SK-N-SH (cell line): ENCODE results near the gene CCND1. TPM values are rescaled to one million over a fixed set of nuclear protein-coding genes. Genes with fewer than 3 reads are reported as not detected.
"Not testable (repeated sequence)": the region's sequence is repeated elsewhere in the genome, so short reads cannot be mapped to it uniquely, and the experiment has no call there.

ENCODE experiments used
- CTCF ChIA-PET: fragments of 300-600, 350-600 bp; formaldehyde crosslinking; extraction: SDS; loops from one replicate; lab custom pipeline; 2021; lab: Yijun Ruan, JAX
- POLR2A ChIA-PET: fragments of 350-600 bp; sonication (Branson Sonifier 250); formaldehyde crosslinking; extraction: SDS; loops from one replicate; lab custom pipeline; 2020; ENCODE audit warnings: antibody characterized with exemption, inconsistent platforms; lab: Yijun Ruan, JAX
- DNase-seq: peaks from one replicate; pipeline ENCODE4 v3.0.0; 2012
- H2AFZ ChIP-seq: fragments of 200-600 bp; sonication (generic); 2 replicates; pipeline ENCODE4 v1.8.1; 2016; ENCODE audit warnings: antibody characterized with exemption, mild to moderate bottlenecking, low read depth
- H3F3A ChIP-seq: fragments of 200-600 bp; sonication (generic); replicated peaks from 2 replicates; pipeline ENCODE3; 2016; ENCODE audit warnings: antibody characterized with exemption, mild to moderate bottlenecking; ENCODE audit not compliant: insufficient read depth
- H3K27ac ChIP-seq, 2 experiments: fragments of 200-500 bp in 1 of 2; fragments of 200-600 bp in 1 of 2; sonication (Bioruptor generic) in 1 of 2; sonication (generic), shearing (Covaris generic) in 1 of 2; 2 replicates each; pipeline versions ENCODE4 v1.5.1 to v1.6.1; 2014 to 2016; ENCODE audit warnings: low read depth in 2 of 2, inconsistent platforms in 1 of 2, low read length in 1 of 2, mild to moderate bottlenecking in 1 of 2, mixed read lengths in 1 of 2
- H3K27me3 ChIP-seq: fragments of 200-600 bp; sonication (generic), shearing (Covaris generic); 2 replicates; pipeline ENCODE4 v1.6.1; 2016; ENCODE audit warnings: mixed run types; ENCODE audit not compliant: insufficient read depth
- H3K36me3 ChIP-seq, 2 experiments: fragments of 200-500 bp in 1 of 2; fragments of 200-600 bp in 1 of 2; sonication (Bioruptor generic) in 1 of 2; sonication (generic) in 1 of 2; replicated peaks in 1 of 2; 2 replicates each; pipeline versions ENCODE3 to v1.5.1; 2014 to 2016; ENCODE audit warnings: low read length in 1 of 2, mild to moderate bottlenecking in 1 of 2; ENCODE audit not compliant: insufficient read depth in 2 of 2, control insufficient read depth in 1 of 2
- H3K4me1 ChIP-seq, 2 experiments: fragments of 200-500 bp in 1 of 2; fragments of 200-600 bp in 1 of 2; sonication (Bioruptor generic) in 1 of 2; sonication (generic), shearing (Covaris generic) in 1 of 2; 2 replicates each; pipeline versions ENCODE4 v1.5.1 to v1.6.1; 2014 to 2016; ENCODE audit warnings: low read depth in 1 of 2, low read length in 1 of 2, mixed run types in 1 of 2; ENCODE audit not compliant: insufficient read depth in 2 of 2, control insufficient read depth in 1 of 2
- H3K4me2 ChIP-seq: fragments of 200-600 bp; sonication (generic), shearing (Covaris generic); 2 replicates; pipeline ENCODE4 v1.6.1; 2017; ENCODE audit warnings: mixed run types
- H3K4me3 ChIP-seq, 2 experiments: fragments of 200-500 bp in 1 of 2; fragments of 200-600 bp in 1 of 2; sonication (Bioruptor generic) in 1 of 2; sonication (generic), shearing (Covaris generic) in 1 of 2; 2 replicates each; pipeline versions ENCODE4 v1.5.1 to v1.8.1; 2014 to 2016; ENCODE audit warnings: low read depth in 2 of 2, inconsistent platforms in 1 of 2, low read length in 1 of 2, mild to moderate bottlenecking in 1 of 2, mixed read lengths in 1 of 2, moderate library complexity in 1 of 2
- H3K79me2 ChIP-seq: fragments of 200-600 bp; sonication (generic); 2 replicates; pipeline ENCODE4 v1.8.1; 2017; ENCODE audit warnings: mild to moderate bottlenecking; ENCODE audit not compliant: insufficient read depth
- H3K9ac ChIP-seq: fragments of 200-600 bp; sonication (generic); 2 replicates; pipeline ENCODE4 v1.6.1; 2017; ENCODE audit warnings: mixed run types
- H3K9me2 ChIP-seq: fragments of 200-600 bp; sonication (generic); 2 replicates; pipeline ENCODE4 v1.6.1; 2017; ENCODE audit warnings: mixed run types
- H3K9me3 ChIP-seq: fragments of 200-600 bp; sonication (generic); 2 replicates; pipeline ENCODE4 v1.6.1; 2017; ENCODE audit warnings: mixed run types, mild to moderate bottlenecking, moderate library complexity
- H4K20me1 ChIP-seq: fragments of 200-600 bp; sonication (generic); 2 replicates; pipeline ENCODE4 v1.6.1; 2017; ENCODE audit warnings: mild to moderate bottlenecking, mixed run types; ENCODE audit not compliant: insufficient read depth
- CHD2 ChIP-seq: fragments of 150-350 bp; IDR thresholded peaks from 2 replicates; pipeline ENCODE4 v1.6.1; 2018; ENCODE audit warnings: low read length; ENCODE audit not compliant: partially characterized antibody
- RAD21 ChIP-seq: IDR thresholded peaks from 2 replicates; pipeline ENCODE4 v1.6.1; 2012; ENCODE audit warnings: mild to moderate bottlenecking, low read length
- RCOR1 ChIP-seq: fragments of 150-350 bp; IDR thresholded peaks from 2 replicates; pipeline ENCODE4 v1.6.1; 2017; ENCODE audit warnings: antibody characterized with exemption, low read length
- SMC3 ChIP-seq: IDR thresholded peaks from 2 replicates; pipeline ENCODE4 v1.6.1; 2012; ENCODE audit warnings: low read depth, low read length, improper control_type of control experiment
- TAF1 ChIP-seq: IDR thresholded peaks from 2 replicates; pipeline ENCODE4 v1.6.1; 2012; ENCODE audit warnings: low read depth, mild to moderate bottlenecking, low read length, moderate library complexity, borderline replicate concordance
- TEAD4 ChIP-seq: IDR thresholded peaks from 2 replicates; pipeline ENCODE4 v1.4.0; 2012; ENCODE audit warnings: mild to moderate bottlenecking, borderline replicate concordance; ENCODE audit not compliant: insufficient read depth
- WGBS: methylation state at CpG from one replicate; pipeline ENCODE4 v1.1.6; 2017; ENCODE audit warnings: low lambda C conversion rate; 5-methylcytosine and 5-hydroxymethylcytosine counted together
- polyA plus RNA-seq, 3 experiments: library from polyadenylated mRNA; depleted of rRNA; stranded (reverse); fragments of >200 nt; gene quantifications; 2 replicates each; pipeline ENCODE4 v1.2.3, GENCODE V29; 2012
- TF ChIP-seq, protein P1 (sequence below): fragments of 150-350 bp; IDR thresholded peaks from 2 replicates; pipeline ENCODE4 v1.6.1; 2017; ENCODE audit warnings: antibody characterized with exemption, low read length, low read depth, borderline replicate concordance
- TF ChIP-seq, protein P2 (sequence below): IDR thresholded peaks from 2 replicates; pipeline ENCODE4 v1.6.1; 2012; ENCODE audit warnings: mild to moderate bottlenecking, low read depth, low read length, moderate library complexity
- TF ChIP-seq, protein P3 (sequence below): IDR thresholded peaks from 2 replicates; pipeline ENCODE4 v1.4.0; 2012; ENCODE audit warnings: low read depth, borderline replicate concordance

CCND1 gene
- polyA plus RNA-seq, 1 of the 3 experiments (the other 2 are of a cell fraction) = 242 TPM

DNA sequence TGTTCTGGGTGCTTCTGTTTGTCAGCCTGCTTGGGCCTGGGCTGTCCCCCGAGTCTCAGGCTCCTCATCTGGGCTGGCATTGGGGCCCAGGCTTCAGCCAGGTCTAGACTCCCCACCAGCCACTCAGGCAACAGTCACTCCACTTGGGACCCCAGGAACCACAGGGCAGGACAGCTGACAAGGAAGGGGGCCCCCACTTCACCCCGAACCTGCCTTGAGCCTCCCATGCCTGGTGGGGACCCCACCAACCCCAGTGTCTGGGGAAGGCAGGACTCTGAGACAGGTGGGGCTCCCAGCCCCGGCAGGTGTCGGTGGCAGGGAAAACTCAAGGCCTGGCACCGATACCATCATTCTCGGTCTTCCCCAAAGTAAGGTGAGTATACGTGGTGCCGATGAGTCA, 45.9 kb downstream of the CCND1 start:
- Histone ChIP-seq H3K27me3 (peaks cover 6% of the 10 kb centered on the region; the same call in 1 of the 2 replicates), H3K9me3 (no peaks in the 10 kb centered on the region), H3K4me2 (no peak overlapping the region), H3K9ac (no peak overlapping the region), H3F3A (peaks cover 2% of the 10 kb centered on the region), H2AFZ (no peak overlapping the region), H3K9me2 (no peaks in the 10 kb centered on the region), H3K27ac (no peak overlapping the region), H4K20me1 (no peaks in the 10 kb centered on the region), H3K4me3 (no peak overlapping the region), H3K79me2 (no peaks in the 10 kb centered on the region), H3K36me3 (no peaks in the 10 kb centered on the region), H3K4me1 (no peaks in the 10 kb centered on the region; a peak in 1 of 4 replicates)
- TF ChIP-seq CHD2 = no peak
- 50% methylated on average over 5 of the region's 8 CpGs for WGBS
- ChIA-PET POLR2A (no interaction called here), CTCF (interaction anchor here (0.8 to 4.9 kb wide), 16 partner anchors 9 to 513 kb away, joined by 3 to 55 read pairs (median 6); no protein-coding TSS in a partner anchor)
- no peak for DNase-seq

DNA sequence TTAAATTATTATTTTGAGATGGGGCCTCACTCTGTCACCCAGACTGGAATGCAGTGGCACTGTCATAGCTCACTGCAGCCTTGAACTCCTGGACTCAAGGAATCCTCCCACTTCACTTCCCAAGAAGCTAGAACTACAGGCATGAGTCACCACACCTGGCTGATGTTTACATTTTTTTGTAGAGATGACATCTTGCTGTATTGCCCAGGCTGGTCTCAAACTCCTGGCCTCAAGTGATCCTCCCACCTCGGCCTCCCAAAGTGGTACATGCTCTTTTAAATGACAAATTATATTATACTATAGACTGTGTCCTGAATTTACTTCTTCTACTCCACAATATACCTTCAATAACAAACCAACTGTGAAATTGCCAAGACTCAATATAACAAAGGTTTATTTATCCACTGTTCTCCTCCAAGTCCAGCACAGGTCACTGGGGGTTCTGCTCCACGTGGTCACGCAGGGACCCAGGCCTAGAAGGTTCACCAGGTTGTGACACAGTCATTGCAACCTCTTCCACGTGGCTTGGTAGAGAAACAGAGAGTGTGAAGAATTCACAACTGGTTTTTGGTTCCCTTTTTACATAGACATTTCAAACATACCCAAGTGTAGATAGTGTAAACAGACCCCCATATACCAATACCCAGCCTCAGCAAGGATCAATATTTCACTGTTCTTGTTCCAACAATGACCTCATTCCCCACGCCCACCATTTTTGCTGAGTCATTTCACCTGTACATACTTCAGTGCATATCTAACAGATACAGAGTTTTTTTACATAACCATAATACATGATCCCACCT, 47.2 kb downstream of the CCND1 start:
- H3K4me3 ChIP-seq, POLR2A ChIA-PET, H3K79me2 ChIP-seq, H3K27me3 ChIP-seq, H4K20me1 ChIP-seq, H3K4me2 ChIP-seq, H3K27ac ChIP-seq, H3K36me3 ChIP-seq, H3K9me3 ChIP-seq, CTCF ChIA-PET, DNase-seq, H3F3A ChIP-seq, H3K4me1 ChIP-seq, H3K9ac ChIP-seq, H2AFZ ChIP-seq, H3K9me2 ChIP-seq: not testable (repeated sequence)
- 67% methylated on average over 5 of the region's 5 CpGs for WGBS

DNA sequence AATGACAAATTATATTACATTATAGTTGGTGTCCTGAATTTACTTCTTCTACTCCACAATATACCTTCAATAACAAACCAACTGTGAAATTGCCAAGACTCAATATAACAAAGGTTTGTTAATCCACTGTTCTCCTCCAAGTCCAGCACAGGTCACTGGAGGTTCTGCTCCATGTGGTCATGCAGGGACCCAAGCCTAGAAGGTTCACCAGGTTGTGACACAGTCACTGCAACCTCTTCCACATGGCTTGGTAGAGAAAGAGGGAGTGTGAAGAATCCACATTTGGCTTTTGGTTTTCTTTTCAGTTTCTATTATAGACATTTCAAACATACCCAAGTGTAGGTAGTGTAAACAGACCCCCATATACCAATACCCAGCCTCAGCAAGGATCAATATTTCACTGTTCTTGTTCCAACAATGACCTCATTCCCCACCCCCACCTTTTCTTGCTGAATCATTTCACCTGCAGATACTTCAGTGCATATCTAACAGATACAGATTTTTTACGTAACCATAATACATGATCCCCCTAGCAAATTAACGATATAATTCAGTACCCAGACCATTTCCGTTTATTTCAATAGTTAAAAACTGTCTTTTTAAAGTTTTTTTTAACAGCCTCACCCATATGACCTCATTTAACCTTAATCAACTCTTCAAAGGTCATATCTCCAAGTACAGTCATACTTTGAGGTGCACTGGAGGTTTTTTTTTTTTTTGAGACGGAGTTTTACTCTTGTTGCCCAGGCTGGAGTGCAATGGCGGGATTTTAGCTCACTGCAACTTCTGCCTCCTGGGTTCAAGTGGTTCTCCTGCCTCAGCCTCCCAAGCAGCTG, 48.7 kb downstream of the CCND1 start:
- H2AFZ ChIP-seq = no peak overlapping the region
- H3K9me3 ChIP-seq = no peaks in the 10 kb centered on the region
- H3F3A ChIP-seq = no peaks in the 10 kb centered on the region
- no peak overlapping the region for H3K9ac ChIP-seq
- no peaks in the 10 kb centered on the region for H3K9me2 ChIP-seq
- no peak overlapping the region for H3K4me3 ChIP-seq
- CTCF ChIA-PET = interaction anchor here (2.5 to 2.8 kb wide), 2 partner anchors 15 to 506 kb away, joined by 7 to 14 read pairs; no protein-coding TSS in a partner anchor
- DNase-seq = no peak
- no peaks in the 10 kb centered on the region; a peak in 1 of 4 replicates for H3K4me1 ChIP-seq
- no peaks in the 10 kb centered on the region for H3K36me3 ChIP-seq
- H3K4me2 ChIP-seq = no peak overlapping the region
- H3K27me3 ChIP-seq = peaks cover 6% of the 10 kb centered on the region; the same call in 1 of the 2 replicates
- POLR2A ChIA-PET = no interaction called here
- 77% methylated on average over 5 of the region's 5 CpGs for WGBS
- no peak overlapping the region for H3K27ac ChIP-seq
- no peaks in the 10 kb centered on the region for H4K20me1 ChIP-seq
- H3K79me2 ChIP-seq = no peaks in the 10 kb centered on the region
- TF ChIP-seq TEAD4 (no peak), CHD2 (no peak), RCOR1 (no peak), SMC3 (no peak), RAD21 (no peak), TAF1 (no peak)
- TF ChIP-seq, protein P1, sequence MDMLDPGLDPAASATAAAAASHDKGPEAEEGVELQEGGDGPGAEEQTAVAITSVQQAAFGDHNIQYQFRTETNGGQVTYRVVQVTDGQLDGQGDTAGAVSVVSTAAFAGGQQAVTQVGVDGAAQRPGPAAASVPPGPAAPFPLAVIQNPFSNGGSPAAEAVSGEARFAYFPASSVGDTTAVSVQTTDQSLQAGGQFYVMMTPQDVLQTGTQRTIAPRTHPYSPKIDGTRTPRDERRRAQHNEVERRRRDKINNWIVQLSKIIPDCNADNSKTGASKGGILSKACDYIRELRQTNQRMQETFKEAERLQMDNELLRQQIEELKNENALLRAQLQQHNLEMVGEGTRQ = no peak
- TF ChIP-seq, protein P2, sequence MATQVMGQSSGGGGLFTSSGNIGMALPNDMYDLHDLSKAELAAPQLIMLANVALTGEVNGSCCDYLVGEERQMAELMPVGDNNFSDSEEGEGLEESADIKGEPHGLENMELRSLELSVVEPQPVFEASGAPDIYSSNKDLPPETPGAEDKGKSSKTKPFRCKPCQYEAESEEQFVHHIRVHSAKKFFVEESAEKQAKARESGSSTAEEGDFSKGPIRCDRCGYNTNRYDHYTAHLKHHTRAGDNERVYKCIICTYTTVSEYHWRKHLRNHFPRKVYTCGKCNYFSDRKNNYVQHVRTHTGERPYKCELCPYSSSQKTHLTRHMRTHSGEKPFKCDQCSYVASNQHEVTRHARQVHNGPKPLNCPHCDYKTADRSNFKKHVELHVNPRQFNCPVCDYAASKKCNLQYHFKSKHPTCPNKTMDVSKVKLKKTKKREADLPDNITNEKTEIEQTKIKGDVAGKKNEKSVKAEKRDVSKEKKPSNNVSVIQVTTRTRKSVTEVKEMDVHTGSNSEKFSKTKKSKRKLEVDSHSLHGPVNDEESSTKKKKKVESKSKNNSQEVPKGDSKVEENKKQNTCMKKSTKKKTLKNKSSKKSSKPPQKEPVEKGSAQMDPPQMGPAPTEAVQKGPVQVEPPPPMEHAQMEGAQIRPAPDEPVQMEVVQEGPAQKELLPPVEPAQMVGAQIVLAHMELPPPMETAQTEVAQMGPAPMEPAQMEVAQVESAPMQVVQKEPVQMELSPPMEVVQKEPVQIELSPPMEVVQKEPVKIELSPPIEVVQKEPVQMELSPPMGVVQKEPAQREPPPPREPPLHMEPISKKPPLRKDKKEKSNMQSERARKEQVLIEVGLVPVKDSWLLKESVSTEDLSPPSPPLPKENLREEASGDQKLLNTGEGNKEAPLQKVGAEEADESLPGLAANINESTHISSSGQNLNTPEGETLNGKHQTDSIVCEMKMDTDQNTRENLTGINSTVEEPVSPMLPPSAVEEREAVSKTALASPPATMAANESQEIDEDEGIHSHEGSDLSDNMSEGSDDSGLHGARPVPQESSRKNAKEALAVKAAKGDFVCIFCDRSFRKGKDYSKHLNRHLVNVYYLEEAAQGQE = no peak
- TF ChIP-seq, protein P3, sequence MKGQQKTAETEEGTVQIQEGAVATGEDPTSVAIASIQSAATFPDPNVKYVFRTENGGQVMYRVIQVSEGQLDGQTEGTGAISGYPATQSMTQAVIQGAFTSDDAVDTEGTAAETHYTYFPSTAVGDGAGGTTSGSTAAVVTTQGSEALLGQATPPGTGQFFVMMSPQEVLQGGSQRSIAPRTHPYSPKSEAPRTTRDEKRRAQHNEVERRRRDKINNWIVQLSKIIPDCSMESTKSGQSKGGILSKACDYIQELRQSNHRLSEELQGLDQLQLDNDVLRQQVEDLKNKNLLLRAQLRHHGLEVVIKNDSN = no peak
